COLO668 (cell line): ENCODE results near the gene C1orf105.
"Not testable (repeated sequence)": the region's sequence is repeated elsewhere in the genome, so short reads cannot be mapped to it uniquely, and the experiment has no call there.

Experiments used
- DNase-seq: peaks from one replicate; lab custom pipeline; 2025; ENCODE audit not compliant: unreplicated experiment; lab: John Stamatoyannopoulos, UW

Gene C1orf105

GRCh38 chr1:172423336-172423735 lies 2.9 kb downstream of the C1orf105 start:
- no peak for DNase-seq

- no peak for DNase-seq
These were observed 4.9 kb downstream of the C1orf105 start for GRCh38 chr1:172425339-172425738.

GRCh38 chr1:172427191-172427590 lies 6.7 kb downstream of the C1orf105 start:
- no peak for DNase-seq

- peak; percentile 65 for DNase-seq
These were observed 9.0 kb downstream of the C1orf105 start for GRCh38 chr1:172429331-172430127.

DNA sequence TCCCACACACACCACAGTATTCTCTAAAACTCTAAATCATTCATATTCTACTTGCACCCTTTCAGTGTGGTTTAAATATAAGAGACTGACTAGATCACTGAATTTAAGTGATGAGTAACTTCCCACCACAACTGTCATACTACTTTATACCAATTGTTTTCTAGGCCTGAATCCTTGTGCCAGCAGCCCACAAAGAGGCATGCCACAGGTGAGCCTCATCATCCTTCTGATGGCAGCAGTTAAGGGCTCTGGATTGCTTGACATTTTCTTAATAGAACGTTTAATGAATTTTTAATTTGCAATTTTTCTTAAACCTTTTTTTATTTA lies 9.6 kb downstream of the C1orf105 start:
- no peak for DNase-seq

- no peak for DNase-seq
These were observed 10.7 kb downstream of the C1orf105 start for GRCh38 chr1:172431204-172431603.

DNA sequence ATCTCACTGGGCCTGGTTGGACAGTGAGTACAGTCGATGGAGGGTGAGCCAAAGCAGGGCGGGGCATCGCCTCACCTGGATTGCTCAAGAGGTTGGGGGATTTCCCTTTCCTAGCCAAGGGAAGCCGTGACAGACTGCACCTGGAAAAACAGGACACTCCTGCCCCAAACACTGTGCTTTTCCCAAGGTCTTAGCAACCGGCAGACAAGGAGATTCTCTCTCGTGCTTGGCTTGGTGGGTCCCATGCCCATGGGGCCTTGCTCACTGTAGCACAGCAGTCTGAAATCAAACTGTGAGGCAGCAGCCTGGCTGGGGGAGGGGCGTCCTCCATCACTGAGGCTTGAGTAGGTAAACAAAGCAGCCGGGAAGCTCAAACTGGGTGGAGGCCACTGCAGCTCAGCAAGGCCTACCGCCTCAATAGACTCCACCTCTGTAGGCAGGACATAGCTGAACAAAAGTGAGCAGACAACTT lies 11.3 kb downstream of the C1orf105 start:
- peak; percentile 91 for DNase-seq

- DNase-seq: not testable (repeated sequence)
These were observed 16.7 kb downstream of the C1orf105 start for GRCh38 chr1:172437183-172437582.

DNA sequence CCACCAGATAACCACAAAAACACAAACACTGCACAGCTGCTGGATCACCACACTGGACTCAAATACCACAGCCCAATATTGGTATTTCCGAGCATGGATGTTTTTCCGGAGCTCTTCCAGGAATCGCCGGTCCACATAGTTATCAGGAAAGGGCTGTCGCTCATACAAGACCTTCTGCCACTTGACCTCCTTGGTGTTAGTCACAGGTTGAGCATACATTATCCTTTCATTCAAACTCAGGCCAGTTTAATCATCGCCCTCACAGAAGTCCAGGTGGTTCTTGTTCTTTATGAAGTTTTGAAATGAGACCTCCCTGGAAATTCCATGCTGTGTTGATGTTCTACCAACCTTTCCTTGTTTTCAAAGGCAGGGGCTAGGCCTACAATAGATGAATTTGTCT lies 21.9 kb downstream of the C1orf105 start:
- no peak for DNase-seq

GRCh38 chr1:172442843-172443565 lies 22.5 kb downstream of the C1orf105 start:
- DNase-seq: no peak

GRCh38 chr1:172443666-172444453 lies 23.4 kb downstream of the C1orf105 start, which contains the start of gene PIGC:
TSS of gene PIGC (minus strand) at chr1:172444069. CDS start at chr1:172442622, 1,447 bp downstream.
- peak; percentile 95 for DNase-seq

DNA sequence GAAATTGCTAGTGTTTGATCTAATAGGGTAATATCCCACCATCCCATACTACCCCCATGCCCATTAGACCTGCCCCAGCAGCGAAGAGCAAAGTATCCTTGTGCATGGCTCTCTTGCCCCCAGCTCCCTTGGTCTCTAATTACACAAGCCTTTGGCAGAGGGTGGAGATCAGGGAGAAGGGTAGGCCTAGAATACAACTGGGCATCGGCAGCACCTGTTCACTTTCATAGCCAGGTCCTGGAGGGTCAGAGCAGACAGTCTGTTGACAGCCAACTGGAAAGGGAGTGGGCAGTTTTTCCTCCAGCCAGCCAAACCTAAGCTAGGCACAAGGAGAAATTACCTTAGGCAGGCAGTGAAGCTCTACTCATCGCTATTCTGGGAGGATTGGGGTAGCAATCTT lies 26.1 kb downstream of the C1orf105 start:
- DNase-seq: no peak

GRCh38 chr1:172447641-172448040 lies 27.2 kb downstream of the C1orf105 start:
- DNase-seq: no peak

DNA sequence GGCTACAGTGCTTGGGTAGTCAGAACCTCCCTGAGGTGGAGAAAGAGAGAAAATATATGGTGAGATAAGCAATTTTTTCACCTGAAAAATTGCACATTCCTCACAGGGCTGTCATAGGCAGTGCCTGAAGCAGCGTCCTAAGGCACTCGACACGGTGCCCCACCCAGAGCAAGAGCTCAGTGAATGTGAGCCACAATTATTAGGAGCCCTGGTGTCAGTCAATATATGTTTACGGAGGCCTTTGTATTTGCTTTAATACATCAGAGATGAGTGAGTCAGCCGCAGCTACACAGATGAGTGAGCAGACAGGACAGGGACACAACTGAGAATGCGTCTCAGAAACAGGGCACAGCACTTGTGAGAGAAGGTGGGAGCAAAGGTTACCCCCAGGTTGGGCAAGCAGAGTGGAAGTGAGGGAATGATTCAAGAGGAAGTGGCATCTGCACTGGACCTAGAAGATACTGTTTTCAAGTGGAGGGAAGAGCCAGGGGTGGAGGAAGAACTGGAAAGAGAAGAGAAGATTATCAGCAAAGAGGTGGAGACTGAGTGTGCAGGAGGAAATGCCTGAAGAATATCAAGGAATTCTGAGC lies 28.6 kb downstream of the C1orf105 start:
- DNase-seq: peak; percentile 70

DNA sequence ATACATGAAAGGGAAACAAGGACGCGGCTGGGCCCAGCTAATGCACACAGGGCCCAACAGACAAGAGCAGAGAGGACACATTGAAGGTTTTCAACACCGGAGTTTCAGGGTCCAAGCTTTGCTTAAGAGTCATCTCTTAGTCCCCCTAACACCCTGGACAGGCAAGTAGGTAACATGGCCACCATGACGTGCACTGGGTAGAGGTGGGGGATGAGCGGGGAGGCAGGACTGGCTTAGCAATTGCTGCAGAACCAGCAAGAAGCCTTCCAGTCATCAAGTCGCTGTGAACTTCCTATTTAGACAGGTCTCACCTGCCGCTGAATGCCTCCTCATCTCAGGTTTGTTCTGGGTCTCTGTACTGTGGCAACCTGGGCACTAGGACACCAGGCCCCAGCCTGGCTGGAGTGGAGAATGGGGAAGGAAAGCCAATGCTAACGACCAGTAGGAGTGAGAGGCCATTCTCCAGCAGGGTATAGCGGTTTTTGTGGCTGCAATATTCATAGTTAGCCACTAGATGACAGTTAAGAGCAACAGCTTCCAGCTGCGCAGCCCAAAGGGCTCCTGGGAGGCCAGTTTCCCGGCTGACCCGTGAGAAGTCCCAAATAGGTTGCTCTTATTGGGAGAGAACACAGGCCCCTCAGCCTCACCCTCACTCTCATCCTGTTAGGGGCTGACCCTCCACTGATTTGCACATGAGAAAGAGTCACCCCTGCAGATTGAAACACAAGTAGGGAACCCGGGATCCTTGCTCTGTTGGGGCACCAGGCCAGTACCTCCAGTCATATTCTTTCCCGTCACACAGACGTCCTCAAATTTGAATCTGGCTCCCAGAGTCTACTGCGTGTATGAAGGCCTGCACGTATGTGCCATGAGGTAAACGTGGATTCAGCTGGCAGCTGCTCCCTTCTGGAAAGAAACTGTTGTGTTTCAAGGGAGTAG lies 29.4 kb downstream of the C1orf105 start:
- peak; percentile 75 for DNase-seq

- DNase-seq: peak; percentile 82
These were observed 30.0 kb downstream of the C1orf105 start for GRCh38 chr1:172450524-172450885.

GRCh38 chr1:172451002-172451443 lies 30.5 kb downstream of the C1orf105 start:
- DNase-seq: peak; percentile 45

DNA sequence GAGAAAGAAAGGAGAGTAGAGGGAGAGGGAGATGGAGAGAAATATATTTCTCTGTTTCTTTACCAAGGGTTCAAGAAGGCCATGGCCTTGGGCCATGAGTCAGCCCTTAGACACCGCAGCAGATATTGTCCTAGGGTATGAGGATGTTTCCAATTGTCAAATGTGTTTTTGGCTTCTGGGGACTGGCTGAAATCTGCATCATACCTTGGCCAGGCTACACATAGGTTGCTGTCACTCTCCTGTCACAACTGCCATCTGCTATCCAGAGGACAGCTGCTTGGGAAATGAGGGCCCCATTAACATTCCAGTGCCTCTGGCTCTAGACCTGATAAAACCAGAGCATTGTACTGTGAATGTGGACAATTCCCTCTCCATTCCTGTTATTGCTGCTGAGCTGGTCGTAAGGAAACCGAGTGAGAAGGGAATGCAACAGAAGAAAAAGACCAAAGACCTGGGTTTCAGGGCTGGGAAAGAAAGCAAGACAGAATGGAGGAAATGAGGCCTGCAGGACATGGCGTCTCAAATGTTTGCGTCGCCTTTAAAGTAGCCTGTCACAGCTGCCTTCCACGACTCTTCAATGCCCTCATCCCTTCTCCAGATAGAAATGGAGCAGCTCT lies 32.2 kb downstream of the C1orf105 start:
- DNase-seq: peak; percentile 14

DNA sequence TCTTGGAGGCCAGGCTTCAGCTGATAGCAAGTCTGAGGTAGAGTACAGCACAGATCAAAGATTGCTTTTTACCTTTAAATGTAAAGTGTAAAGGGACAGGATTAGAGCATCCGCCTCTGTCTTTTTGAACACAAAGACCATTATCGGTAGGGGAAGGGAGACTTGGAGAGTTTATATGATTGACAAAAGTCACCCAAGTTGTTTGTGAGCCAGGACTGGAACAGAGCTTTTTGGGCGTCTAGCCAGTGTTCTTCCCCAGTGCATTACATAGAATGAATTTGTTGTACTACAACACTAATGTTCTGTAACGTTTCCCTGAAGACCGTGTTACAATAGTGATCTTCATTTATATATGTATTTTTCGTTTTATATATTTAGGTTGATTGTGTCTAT lies 32.7 kb downstream of the C1orf105 start:
- no peak for DNase-seq

DNA sequence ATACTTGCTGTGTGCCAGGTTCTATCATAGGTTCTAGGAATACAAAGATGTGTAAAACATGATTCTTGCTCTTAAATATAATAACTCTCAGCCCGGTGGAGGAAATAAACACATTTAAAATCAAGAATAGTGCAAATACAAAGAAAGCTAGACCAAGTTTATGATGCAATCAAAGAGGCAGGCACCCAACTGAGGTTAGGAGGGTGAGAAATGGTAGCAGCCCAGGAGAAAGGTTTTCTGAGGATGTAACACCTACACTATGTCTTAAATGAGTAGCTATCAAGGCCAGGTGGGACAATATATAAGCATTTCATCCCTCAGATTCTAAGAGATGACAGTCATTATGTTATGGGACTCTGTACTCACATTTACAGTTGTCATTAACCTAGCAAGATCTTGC lies 33.1 kb downstream of the C1orf105 start:
- no peak for DNase-seq
